CD4-positive, alpha-beta T cell treated with Interleukin-10 for 1 hour (primary cell): ENCODE data around the gene PIEZO2.
A peak's percentile ranks its signal among the peaks of the same experiment; 100 is the strongest.

Source experiments
- DNase-seq: peaks from one replicate; pipeline ENCODE4 v3.0.0-alpha.2; 2020

PIEZO2 gene

GRCh38 chr18:11064106-11064505 lies 85.3 kb downstream of the PIEZO2 start:
- DNase-seq = no peak

- DNase-seq = no peak
These were observed 93.6 kb downstream of the PIEZO2 start for GRCh38 chr18:11055721-11056120.

GRCh38 chr18:11054497-11054896 lies 94.9 kb downstream of the PIEZO2 start:
- DNase-seq = no peak

GRCh38 chr18:11053293-11053692 lies 96.1 kb downstream of the PIEZO2 start:
- no peak for DNase-seq

- no peak for DNase-seq
These were observed 96.6 kb downstream of the PIEZO2 start for GRCh38 chr18:11052800-11053199.

GRCh38 chr18:11051462-11051861 lies 97.9 kb downstream of the PIEZO2 start:
- DNase-seq = no peak

GRCh38 chr18:11050966-11051365 lies 98.4 kb downstream of the PIEZO2 start:
- DNase-seq = no peak

GRCh38 chr18:11047817-11048216 lies 101.6 kb downstream of the PIEZO2 start:
- no peak for DNase-seq

GRCh38 chr18:11047156-11047555 lies 102.2 kb downstream of the PIEZO2 start:
- no peak for DNase-seq

GRCh38 chr18:11046140-11046539 lies 103.2 kb downstream of the PIEZO2 start:
- DNase-seq = no peak

- DNase-seq = no peak
These were observed 105.7 kb downstream of the PIEZO2 start for GRCh38 chr18:11043694-11044093.

- DNase-seq = no peak
These were observed 107.1 kb downstream of the PIEZO2 start for GRCh38 chr18:11042247-11042646.

- peak; percentile 27 for DNase-seq
These were observed 108.3 kb downstream of the PIEZO2 start for GRCh38 chr18:11040823-11041656.

- DNase-seq = no peak
These were observed 109.0 kb downstream of the PIEZO2 start for GRCh38 chr18:11040359-11040758.

GRCh38 chr18:11037533-11038240 lies 111.7 kb downstream of the PIEZO2 start:
- DNase-seq = no peak

- DNase-seq = no peak
These were observed 113.4 kb downstream of the PIEZO2 start for GRCh38 chr18:11035814-11036495.

GRCh38 chr18:11035376-11035775 lies 114.0 kb downstream of the PIEZO2 start:
- DNase-seq = no peak

GRCh38 chr18:11034884-11035283 lies 114.5 kb downstream of the PIEZO2 start:
- DNase-seq = no peak

GRCh38 chr18:11033503-11033902 lies 115.9 kb downstream of the PIEZO2 start:
- DNase-seq = no peak

- DNase-seq = no peak
These were observed 117.4 kb downstream of the PIEZO2 start for GRCh38 chr18:11031966-11032365.

- no peak for DNase-seq
These were observed 120.3 kb downstream of the PIEZO2 start for GRCh38 chr18:11029021-11029420.

- no peak for DNase-seq
These were observed 121.5 kb downstream of the PIEZO2 start for GRCh38 chr18:11027862-11028261.

GRCh38 chr18:11025671-11026070 lies 123.7 kb downstream of the PIEZO2 start:
- no peak for DNase-seq
